A549 treated with CpdA at 1 μM for 4 hours (cell line): ENCODE measurements around the gene ANO5. TPM values are rescaled to one million over a fixed set of nuclear protein-coding genes. Genes with fewer than 3 reads are reported as not detected.

Source experiments
- total RNA-seq: library from RNA; stranded (reverse); fragments of 200-300 nt; extraction: Qiagen RNA extraction; gene quantifications from 5 replicates; pipeline ENCODE4 v1.2.3, GENCODE V29; 2022; ENCODE audit warnings: low read depth

ANO5 gene, protein sequence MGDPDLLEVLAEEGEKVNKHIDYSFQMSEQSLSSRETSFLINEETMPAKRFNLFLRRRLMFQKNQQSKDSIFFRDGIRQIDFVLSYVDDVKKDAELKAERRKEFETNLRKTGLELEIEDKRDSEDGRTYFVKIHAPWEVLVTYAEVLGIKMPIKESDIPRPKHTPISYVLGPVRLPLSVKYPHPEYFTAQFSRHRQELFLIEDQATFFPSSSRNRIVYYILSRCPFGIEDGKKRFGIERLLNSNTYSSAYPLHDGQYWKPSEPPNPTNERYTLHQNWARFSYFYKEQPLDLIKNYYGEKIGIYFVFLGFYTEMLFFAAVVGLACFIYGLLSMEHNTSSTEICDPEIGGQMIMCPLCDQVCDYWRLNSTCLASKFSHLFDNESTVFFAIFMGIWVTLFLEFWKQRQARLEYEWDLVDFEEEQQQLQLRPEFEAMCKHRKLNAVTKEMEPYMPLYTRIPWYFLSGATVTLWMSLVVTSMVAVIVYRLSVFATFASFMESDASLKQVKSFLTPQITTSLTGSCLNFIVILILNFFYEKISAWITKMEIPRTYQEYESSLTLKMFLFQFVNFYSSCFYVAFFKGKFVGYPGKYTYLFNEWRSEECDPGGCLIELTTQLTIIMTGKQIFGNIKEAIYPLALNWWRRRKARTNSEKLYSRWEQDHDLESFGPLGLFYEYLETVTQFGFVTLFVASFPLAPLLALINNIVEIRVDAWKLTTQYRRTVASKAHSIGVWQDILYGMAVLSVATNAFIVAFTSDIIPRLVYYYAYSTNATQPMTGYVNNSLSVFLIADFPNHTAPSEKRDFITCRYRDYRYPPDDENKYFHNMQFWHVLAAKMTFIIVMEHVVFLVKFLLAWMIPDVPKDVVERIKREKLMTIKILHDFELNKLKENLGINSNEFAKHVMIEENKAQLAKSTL
- total RNA-seq = 1.5 to 2.3 TPM (median 1.7 TPM) in 5 replicates

DNA sequence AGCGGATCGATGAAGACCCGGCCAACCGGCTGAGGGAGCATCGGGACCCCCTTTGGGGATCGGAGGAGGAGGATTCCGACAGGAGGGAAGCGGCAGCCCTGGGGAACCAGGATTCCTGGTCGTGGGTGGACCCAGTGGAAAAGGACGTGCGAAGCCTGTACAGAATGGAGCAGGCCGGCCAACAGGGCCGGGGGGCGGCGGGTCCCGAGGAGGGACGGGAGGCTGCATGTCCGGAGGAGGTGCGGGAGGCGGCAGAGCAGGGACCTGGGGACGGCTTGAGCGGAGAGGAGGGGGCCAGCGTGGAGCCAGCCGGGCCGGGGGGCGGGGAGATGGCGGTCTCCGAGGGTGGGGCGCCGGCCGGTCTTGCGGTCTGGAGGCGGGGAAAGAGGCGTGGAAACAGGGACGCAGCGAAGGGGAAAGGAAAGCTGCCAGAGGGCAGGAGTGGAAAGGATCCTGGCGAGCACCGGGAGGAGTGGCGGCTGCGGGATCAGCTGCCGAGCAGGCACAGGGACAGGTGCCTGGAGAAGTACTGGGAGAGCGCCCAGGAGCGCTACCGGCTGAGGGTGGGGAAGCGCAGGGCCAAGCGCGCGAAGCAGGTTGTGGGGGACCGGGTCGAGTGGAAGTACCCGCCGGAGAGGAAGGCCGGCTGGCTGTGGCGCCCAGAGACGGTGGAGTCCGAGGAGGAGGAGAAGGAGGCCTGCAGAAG is at the start of gene ANO5:
Gene ANO5, plus strand, starts transcription at position 444 of the 706 bp plus-strand sequence. CDS start 408 bp downstream, outside the sequence.

Other genes starting within 250 kb of the ANO5 start
- not detected in 5 replicates for gene SLC17A6, start 145.3 kb downstream of the ANO5 start, total RNA-seq